H9 (cell line): ENCODE measurements around the gene SCYGR7. TPM values are rescaled to one million over a fixed set of nuclear protein-coding genes. Genes with fewer than 3 reads are reported as not detected.

ENCODE experiments used
- DNase-seq: peaks from one replicate; pipeline ENCODE4 v3.0.0-alpha.2; 2017
- H2AFZ ChIP-seq: one replicate; pipeline ENCODE4 v1.6.1; 2013; ENCODE audit warnings: mild to moderate bottlenecking, low read length, control low read depth, moderate library complexity
- H2AK5ac ChIP-seq: 2 replicates; pipeline ENCODE4 v1.6.1; 2013; ENCODE audit warnings: low read length, control low read depth, mixed read lengths; ENCODE audit not compliant: insufficient read length
- H2BK120ac ChIP-seq: one replicate; pipeline ENCODE4 v1.6.1; 2013; ENCODE audit warnings: low read depth, mild to moderate bottlenecking, low read length, control low read depth, inconsistent platforms; ENCODE audit not compliant: poor library complexity, severe bottlenecking
- H2BK12ac ChIP-seq: 2 replicates; pipeline ENCODE4 v1.6.1; 2013; ENCODE audit warnings: low read length, control low read depth, mixed read lengths, low read depth; ENCODE audit not compliant: insufficient read length
- H2BK15ac ChIP-seq: 2 replicates; pipeline ENCODE4 v1.6.1; 2013; ENCODE audit warnings: low read depth, low read length, control low read depth
- H2BK20ac ChIP-seq: one replicate; pipeline ENCODE4 v1.6.1; 2013; ENCODE audit warnings: low read depth, mild to moderate bottlenecking, low read length, control low read depth, inconsistent platforms; ENCODE audit not compliant: poor library complexity, severe bottlenecking
- H2BK5ac ChIP-seq: 2 replicates; pipeline ENCODE4 v1.6.1; 2013; ENCODE audit warnings: low read length, control low read depth, mixed read lengths; ENCODE audit not compliant: insufficient read length
- H3K14ac ChIP-seq: 2 replicates; pipeline ENCODE4 v1.6.1; 2013; ENCODE audit warnings: low read length, control low read depth; ENCODE audit not compliant: insufficient read depth
- H3K18ac ChIP-seq: 2 replicates; pipeline ENCODE4 v1.6.1; 2013; ENCODE audit warnings: low read depth, mild to moderate bottlenecking, mixed read lengths, low read length, control low read depth; ENCODE audit not compliant: insufficient read length
- H3K23ac ChIP-seq: 2 replicates; pipeline ENCODE4 v1.6.1; 2013; ENCODE audit warnings: low read length, control low read depth, mixed read lengths, low read depth; ENCODE audit not compliant: insufficient read length
- H3K23me2 ChIP-seq: 2 replicates; pipeline ENCODE4 v1.6.1; 2013; ENCODE audit warnings: low read depth, mild to moderate bottlenecking, mixed read lengths, low read length, control low read depth; ENCODE audit not compliant: insufficient read length, poor library complexity, severe bottlenecking
- H3K27ac ChIP-seq: 2 replicates; pipeline ENCODE4 v1.5.1; 2013; ENCODE audit warnings: low read length, control low read depth, mixed read lengths, low read depth; ENCODE audit not compliant: insufficient read length
- H3K27me3 ChIP-seq: 2 replicates; pipeline ENCODE4 v1.6.1; 2013; ENCODE audit warnings: low read length, control low read depth, inconsistent platforms; ENCODE audit not compliant: insufficient read depth
- H3K4ac ChIP-seq: 2 replicates; pipeline ENCODE4 v1.6.1; 2013; ENCODE audit warnings: low read depth, mild to moderate bottlenecking, control low read depth, inconsistent platforms, low read length, moderate library complexity
- H3K4me1 ChIP-seq: 2 replicates; pipeline ENCODE4 v1.6.1; 2013; ENCODE audit warnings: low read length, control low read depth, inconsistent platforms; ENCODE audit not compliant: insufficient read depth
- H3K4me2 ChIP-seq: 2 replicates; pipeline ENCODE4 v1.6.1; 2013; ENCODE audit warnings: low read length, control low read depth, mixed read lengths; ENCODE audit not compliant: insufficient read length, insufficient read depth
- H3K56ac ChIP-seq: 2 replicates; pipeline ENCODE4 v1.6.1; 2013; ENCODE audit warnings: low read depth, mild to moderate bottlenecking, mixed read lengths, low read length, control low read depth; ENCODE audit not compliant: insufficient read length
- H3K79me1 ChIP-seq: 2 replicates; pipeline ENCODE4 v1.6.1; 2013; ENCODE audit warnings: low read depth, mild to moderate bottlenecking, moderate library complexity, low read length, control low read depth, inconsistent platforms; ENCODE audit not compliant: insufficient read depth, poor library complexity, severe bottlenecking
- H3K79me2 ChIP-seq: 2 replicates; pipeline ENCODE4 v1.6.1; 2013; ENCODE audit warnings: low read length, control low read depth, inconsistent platforms; ENCODE audit not compliant: insufficient read depth
- H3K9ac ChIP-seq: 2 replicates; pipeline ENCODE4 v1.6.1; 2013; ENCODE audit warnings: low read length, control low read depth, mixed read lengths; ENCODE audit not compliant: insufficient read length; ENCODE audit errors: extremely low read depth
- H3K9me3 ChIP-seq: one replicate; pipeline ENCODE4 v1.6.1; 2013; ENCODE audit warnings: low read depth, low read length, inconsistent platforms; ENCODE audit not compliant: control insufficient read depth
- H3T11ph ChIP-seq: one replicate; pipeline ENCODE4 v1.6.1; 2013; ENCODE audit warnings: mild to moderate bottlenecking, low read length, control low read depth, inconsistent platforms
- H4K20me1 ChIP-seq: one replicate; pipeline ENCODE4 v1.6.1; 2013; ENCODE audit not compliant: control insufficient read depth, insufficient read length, insufficient read depth
- H4K5ac ChIP-seq: 2 replicates; pipeline ENCODE4 v1.6.1; 2013; ENCODE audit warnings: low read depth, mild to moderate bottlenecking, mixed read lengths, low read length, control low read depth; ENCODE audit not compliant: insufficient read length
- H4K8ac ChIP-seq: replicated peaks from 2 replicates; pipeline ENCODE4 v1.6.1; 2013; ENCODE audit warnings: low read length, control low read depth, mixed read lengths, low read depth; ENCODE audit not compliant: insufficient read length
- H4K91ac ChIP-seq: 2 replicates; pipeline ENCODE4 v1.6.1; 2013; ENCODE audit warnings: low read depth, mild to moderate bottlenecking, moderate library complexity, mixed read lengths, low read length, control low read depth; ENCODE audit not compliant: insufficient read length
- H3K27ac Mint-ChIP-seq, 3 experiments: 2 replicates in 2 of 3; 3 replicates in 1 of 3; pipeline ENCODE4 v1.8.0; 2020 to 2021; ENCODE audit warnings: mixed read lengths in 3 of 3, mild to moderate bottlenecking in 1 of 3, moderate library complexity in 1 of 3
- H3K27me3 Mint-ChIP-seq: 2 replicates; pipeline ENCODE4 v1.8.0; 2021; ENCODE audit warnings: low read depth, mild to moderate bottlenecking, moderate library complexity, mixed read lengths
- H3K36me3 Mint-ChIP-seq, 3 experiments: 2 replicates in 2 of 3; 3 replicates in 1 of 3; pipeline ENCODE4 v1.8.0; 2020 to 2021; ENCODE audit warnings: low read depth in 3 of 3, mixed read lengths in 3 of 3; ENCODE audit not compliant: insufficient read depth in 1 of 3
- H3K4me1 Mint-ChIP-seq, 2 experiments: 2 replicates each; pipeline ENCODE4 v1.8.0; 2020; ENCODE audit warnings: mixed read lengths in 2 of 2
- H3K4me3 Mint-ChIP-seq, 2 experiments: 2 replicates in 1 of 2; 3 replicates in 1 of 2; pipeline ENCODE4 v1.8.0; 2020 to 2021; ENCODE audit warnings: mild to moderate bottlenecking in 2 of 2, mixed read lengths in 2 of 2, moderate library complexity in 1 of 2
- H3K9me3 Mint-ChIP-seq, 2 experiments: 2 replicates in 1 of 2; 3 replicates in 1 of 2; pipeline ENCODE4 v1.8.0; 2020; ENCODE audit warnings: mild to moderate bottlenecking in 2 of 2, mixed read lengths in 2 of 2, moderate library complexity in 1 of 2
- WGBS: extraction: QIAGEN DNeasy Blood & Tissue Kit; methylation state at CpG from one replicate; pipeline ENCODE4 v1.1.7; 2013; ENCODE audit warnings: missing lambda C conversion rate, low lambda C conversion rate, mixed read lengths; ENCODE audit not compliant: insufficient read length; ENCODE audit errors: extremely low coverage; 5-methylcytosine and 5-hydroxymethylcytosine counted together
- total RNA-seq: library from RNA; stranded (reverse); gene quantifications from 2 replicates; pipeline ENCODE4 v1.2.1, GENCODE V29; 2021
- TF ChIP-seq, protein P1 (sequence below): fragments of 200-600 bp; sonication (generic); conservative IDR thresholded peaks from 3 replicates; pipeline ENCODE4 v1.8.0; 2021; ENCODE audit warnings: antibody characterized with exemption, mild to moderate bottlenecking

The SCYGR7 gene
- total RNA-seq, 1 experiment from 2014 or later, result not detected

DNA sequence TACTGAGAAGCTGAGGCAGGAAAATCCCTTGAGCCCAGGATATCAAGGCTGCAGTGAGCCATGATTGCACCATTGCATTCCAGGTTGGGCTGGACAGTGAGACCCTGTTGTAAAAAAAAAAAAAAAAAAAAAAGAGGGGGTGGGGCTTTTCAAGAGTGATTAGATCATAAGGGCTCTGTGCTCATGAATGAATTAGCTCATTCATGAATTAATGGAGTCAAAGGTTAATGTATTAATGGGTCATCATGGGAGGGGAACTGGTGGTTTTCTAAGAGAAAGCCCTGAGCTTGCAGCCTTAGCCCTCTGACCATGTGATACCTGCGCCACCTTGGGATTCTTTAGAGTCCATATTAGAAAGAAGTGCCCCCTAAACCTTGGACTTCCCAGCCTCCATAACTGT is 14.8 kb upstream of the SCYGR7 start:
- Mint-ChIP-seq H3K4me3 (no peak overlapping the region), H3K36me3 (peaks cover 0 to 4% (median 0%) of the 10 kb centered on the region in 3 experiments; a peak in 2 of 7 replicates), H3K27me3 (peaks cover 15% of the 10 kb centered on the region), H3K9me3 (peaks cover 0 to 3% of the 10 kb centered on the region in 2 experiments; a peak in 3 of 5 replicates), H3K4me1 (peaks cover 13 to 20% of the 10 kb centered on the region in 2 experiments), H3K27ac (no peak overlapping the region)
- H3K27ac ChIP-seq, result no peak overlapping the region
- H3K79me1 ChIP-seq, result no peaks in the 10 kb centered on the region
- H3T11ph ChIP-seq, result no peak overlapping the region
- H2AFZ ChIP-seq, result no peak overlapping the region
- H3K4ac ChIP-seq, result no peak overlapping the region
- H2BK5ac ChIP-seq, result no peak overlapping the region
- no peaks in the 10 kb centered on the region for H3K4me1 ChIP-seq
- no peak overlapping the region for H2BK20ac ChIP-seq
- H4K8ac ChIP-seq, result no peak overlapping the region
- DNase-seq, result no peak
- H2AK5ac ChIP-seq, result no peak overlapping the region
- H3K23me2 ChIP-seq, result peaks cover 5% of the 10 kb centered on the region
- H4K20me1 ChIP-seq, result no peaks in the 10 kb centered on the region
- H3K18ac ChIP-seq, result no peak overlapping the region
- WGBS, result no CpG with 5 or more reads among the region's 1 CpG
- no peak overlapping the region for H3K9ac ChIP-seq
- no peak overlapping the region for H2BK12ac ChIP-seq
- no peak overlapping the region for H3K14ac ChIP-seq
- H3K9me3 ChIP-seq, result no peaks in the 10 kb centered on the region
- TF ChIP-seq, protein P1, sequence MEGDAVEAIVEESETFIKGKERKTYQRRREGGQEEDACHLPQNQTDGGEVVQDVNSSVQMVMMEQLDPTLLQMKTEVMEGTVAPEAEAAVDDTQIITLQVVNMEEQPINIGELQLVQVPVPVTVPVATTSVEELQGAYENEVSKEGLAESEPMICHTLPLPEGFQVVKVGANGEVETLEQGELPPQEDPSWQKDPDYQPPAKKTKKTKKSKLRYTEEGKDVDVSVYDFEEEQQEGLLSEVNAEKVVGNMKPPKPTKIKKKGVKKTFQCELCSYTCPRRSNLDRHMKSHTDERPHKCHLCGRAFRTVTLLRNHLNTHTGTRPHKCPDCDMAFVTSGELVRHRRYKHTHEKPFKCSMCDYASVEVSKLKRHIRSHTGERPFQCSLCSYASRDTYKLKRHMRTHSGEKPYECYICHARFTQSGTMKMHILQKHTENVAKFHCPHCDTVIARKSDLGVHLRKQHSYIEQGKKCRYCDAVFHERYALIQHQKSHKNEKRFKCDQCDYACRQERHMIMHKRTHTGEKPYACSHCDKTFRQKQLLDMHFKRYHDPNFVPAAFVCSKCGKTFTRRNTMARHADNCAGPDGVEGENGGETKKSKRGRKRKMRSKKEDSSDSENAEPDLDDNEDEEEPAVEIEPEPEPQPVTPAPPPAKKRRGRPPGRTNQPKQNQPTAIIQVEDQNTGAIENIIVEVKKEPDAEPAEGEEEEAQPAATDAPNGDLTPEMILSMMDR, result no peak
- H3K23ac ChIP-seq, result no peak overlapping the region
- no peak overlapping the region for H2BK120ac ChIP-seq
- no peaks in the 10 kb centered on the region for H3K79me2 ChIP-seq
- no peak overlapping the region for H3K56ac ChIP-seq
- no peak overlapping the region for H3K4me2 ChIP-seq
- no peak overlapping the region for H4K5ac ChIP-seq
- no peak overlapping the region for H2BK15ac ChIP-seq
- H4K91ac ChIP-seq, result no peak overlapping the region
- H3K27me3 ChIP-seq, result no peaks in the 10 kb centered on the region
